HUES64 (cell line): ENCODE results near the gene CDCA3. TPM values are rescaled to one million over a fixed set of nuclear protein-coding genes. Genes with fewer than 3 reads are reported as not detected.
"Not testable (repeated sequence)": the region's sequence is repeated elsewhere in the genome, so short reads cannot be mapped to it uniquely, and the experiment has no call there.

Experiments used
- H3K27ac ChIP-seq: 2 replicates; pipeline ENCODE4 v1.7.0; 2013; ENCODE audit warnings: low read depth, low read length, inconsistent platforms
- H3K27me3 ChIP-seq: 2 replicates; pipeline ENCODE4 v1.6.1; 2013; ENCODE audit warnings: mild to moderate bottlenecking, low read length; ENCODE audit not compliant: insufficient read depth
- H3K36me3 ChIP-seq: 2 replicates; pipeline ENCODE4 v1.6.1; 2013; ENCODE audit warnings: mild to moderate bottlenecking, low read length; ENCODE audit not compliant: insufficient read depth
- H3K4me1 ChIP-seq: 2 replicates; pipeline ENCODE4 v1.6.1; 2013; ENCODE audit warnings: mild to moderate bottlenecking, low read length, moderate library complexity; ENCODE audit not compliant: insufficient read depth
- H3K4me3 ChIP-seq: 2 replicates; pipeline ENCODE4 v1.5.1; 2013; ENCODE audit warnings: mild to moderate bottlenecking, low read length, moderate library complexity
- H3K9ac ChIP-seq: 2 replicates; pipeline ENCODE4 v1.6.1; 2013; ENCODE audit warnings: mild to moderate bottlenecking, low read depth, low read length
- H3K9me3 ChIP-seq: 2 replicates; pipeline ENCODE4 v1.6.1; 2013; ENCODE audit warnings: low read depth, low read length; ENCODE audit not compliant: insufficient read depth
- WGBS: fragments of 150-250, 120-280 bp; methylation state at CpG from one replicate; pipeline ENCODE4 v1.1.7; 2013; ENCODE audit warnings: missing lambda C conversion rate; 5-methylcytosine and 5-hydroxymethylcytosine counted together
- polyA plus RNA-seq, 2 experiments: library from polyadenylated mRNA; stranded (reverse); fragments of 50-300 nt; gene quantifications; one replicate each; pipeline ENCODE4 v1.2.3, GENCODE V29; 2013

The CDCA3 gene
- 47.6 TPM for polyA plus RNA-seq (2013, experiment 1 of 2)
- 50.7 TPM for polyA plus RNA-seq (2013, experiment 2 of 2)

GRCh38 chr12:6851153-6851920, at the start of gene CDCA3:
TSS of gene CDCA3 (minus strand) at chr12:6851286. CDS start at chr12:6850952, 334 bp downstream.
- peaks cover 10% of the 10 kb centered on the region for H3K4me1 ChIP-seq
- under 1% methylated on average over 36 of the region's 37 CpGs for WGBS
- peak within 1 kb of the TSS; percentile 76; the same call in 1 of the 2 replicates for H3K27ac ChIP-seq
- no peaks in the 10 kb centered on the region for H3K27me3 ChIP-seq
- H3K9ac ChIP-seq = peak within 1 kb of the TSS; percentile 76
- H3K4me3 ChIP-seq = peak within 1 kb of the TSS; percentile 70
- H3K9me3 ChIP-seq = no peaks in the 10 kb centered on the region
- peaks cover 50% of the 10 kb centered on the region for H3K36me3 ChIP-seq

- Histone ChIP-seq H3K36me3 (no peaks in the 10 kb centered on the region), H3K9me3 (no peaks in the 10 kb centered on the region), H3K9ac (no peak overlapping the region), H3K4me3 (no peak overlapping the region), H3K4me1 (peaks cover 16% of the 10 kb centered on the region), H3K27me3 (no peaks in the 10 kb centered on the region), H3K27ac (no peak overlapping the region)
- 84% methylated on average over 10 of the region's 10 CpGs for whole genome bisulfite sequencing
These were observed 48.9 kb upstream of the CDCA3 start for GRCh38 chr12:6899837-6900519.

GRCh38 chr12:6899427-6899826, 48.3 kb upstream of the CDCA3 start:
- Histone ChIP-seq H3K27ac (no peak overlapping the region), H3K9me3 (no peaks in the 10 kb centered on the region), H3K9ac (no peak overlapping the region), H3K27me3 (no peaks in the 10 kb centered on the region), H3K4me3 (no peak overlapping the region), H3K36me3 (no peaks in the 10 kb centered on the region), H3K4me1 (peaks cover 15% of the 10 kb centered on the region)
- WGBS = 90% methylated on average over 4 of the region's 5 CpGs

GRCh38 chr12:6896846-6897435, 45.9 kb upstream of the CDCA3 start:
- Histone ChIP-seq H3K27ac (no peak overlapping the region), H3K4me1 (0 out of 2 replicates have a peak, but pooled peaks cover 4% of the 10 kb centered on the region), H3K9ac (no peak overlapping the region), H3K4me3 (no peak overlapping the region), H3K27me3 (no peaks in the 10 kb centered on the region), H3K9me3 (no peaks in the 10 kb centered on the region), H3K36me3 (no peaks in the 10 kb centered on the region)
- WGBS = 85% methylated on average over 6 of the region's 6 CpGs

- H3K4me3 ChIP-seq = no peak overlapping the region
- no peak overlapping the region for H3K9ac ChIP-seq
- no peaks in the 10 kb centered on the region for H3K27me3 ChIP-seq
- no peaks in the 10 kb centered on the region for H3K9me3 ChIP-seq
- H3K4me1 ChIP-seq = peaks cover 5% of the 10 kb centered on the region
- H3K36me3 ChIP-seq = no peaks in the 10 kb centered on the region
- no peak overlapping the region for H3K27ac ChIP-seq
- WGBS = 85% methylated on average over 3 of the region's 3 CpGs
These were observed 43.2 kb upstream of the CDCA3 start for GRCh38 chr12:6894321-6894720.

GRCh38 chr12:6892683-6893082, 41.6 kb upstream of the CDCA3 start:
- H3K9me3 ChIP-seq, H3K4me3 ChIP-seq, H3K9ac ChIP-seq, H3K27me3 ChIP-seq, H3K36me3 ChIP-seq, H3K27ac ChIP-seq: not testable (repeated sequence)
- H3K4me1 ChIP-seq = peaks cover 14% of the 10 kb centered on the region
- 93% methylated on average over 3 of the region's 3 CpGs for WGBS

- Histone ChIP-seq H3K36me3 (no peaks in the 10 kb centered on the region), H3K27ac (peak overlapping the region; percentile 86), H3K4me1 (peaks cover 24% of the 10 kb centered on the region), H3K9me3 (no peaks in the 10 kb centered on the region), H3K27me3 (no peaks in the 10 kb centered on the region), H3K4me3 (peak overlapping the region; percentile 64), H3K9ac (peak overlapping the region; percentile 85)
- 92% methylated on average over 5 of the region's 5 CpGs for WGBS
These were observed 40.5 kb upstream of the CDCA3 start for GRCh38 chr12:6891646-6892001.

- Histone ChIP-seq H3K27me3 (no peaks in the 10 kb centered on the region), H3K4me3 (peak overlapping the region; percentile 64)
- 6% methylated on average over 67 of the region's 68 CpGs for WGBS
These were observed 39.9 kb upstream of the CDCA3 start for GRCh38 chr12:6890789-6891645.

GRCh38 chr12:6889775-6890573, 38.9 kb upstream of the CDCA3 start:
- H3K36me3 ChIP-seq, H3K9me3 ChIP-seq, H3K27me3 ChIP-seq, H3K4me3 ChIP-seq: not testable (repeated sequence)
- Histone ChIP-seq H3K9ac (peak overlapping the region; percentile 84), H3K27ac (peak overlapping the region; percentile 93), H3K4me1 (peaks cover 32% of the 10 kb centered on the region)
- 92% methylated on average over 20 of the region's 21 CpGs for WGBS

More at GRCh38 chr12:6890789-6891645, 39.9 kb upstream of the CDCA3 start:
- Histone ChIP-seq H3K9me3 (no peaks in the 10 kb centered on the region), H3K4me1 (peaks cover 25% of the 10 kb centered on the region), H3K27ac (peak overlapping the region; percentile 93), H3K9ac (peak overlapping the region; percentile 85), H3K36me3 (no peaks in the 10 kb centered on the region)

GRCh38 chr12:6888794-6889193, 37.7 kb upstream of the CDCA3 start:
- WGBS = 83% methylated on average over 7 of the region's 7 CpGs
- not testable (repeated sequence) for H3K9ac ChIP-seq, H3K36me3 ChIP-seq, H3K27ac ChIP-seq, H3K9me3 ChIP-seq, H3K4me3 ChIP-seq, H3K27me3 ChIP-seq
- peaks cover 35% of the 10 kb centered on the region for H3K4me1 ChIP-seq
